MM.1S (cell line): ENCODE data around the gene CEP104.

Experiments
- DNase-seq: peaks from one replicate; pipeline ENCODE4 v3.0.0-alpha.2; 2015
- H2AFZ ChIP-seq: fragments of 300-600 bp; sonication (generic); 2 replicates; pipeline ENCODE4 v1.6.0; 2016; ENCODE audit warnings: antibody characterized with exemption, low read length
- H3F3A ChIP-seq: fragments of 300-600 bp; sonication (generic); 2 replicates; pipeline ENCODE4 v1.6.1; 2016; ENCODE audit warnings: mild to moderate bottlenecking, antibody characterized with exemption, low read length, moderate library complexity, mixed read lengths; ENCODE audit not compliant: insufficient read depth
- H3K27ac ChIP-seq: fragments of 300-600 bp; sonication (generic); 2 replicates; pipeline ENCODE4 v1.5.1; 2016; ENCODE audit warnings: mild to moderate bottlenecking, low read length
- H3K27me3 ChIP-seq: fragments of 300-600 bp; sonication (generic); replicated peaks from 2 replicates; pipeline ENCODE4 v1.6.0; 2016; ENCODE audit warnings: low read length; ENCODE audit not compliant: insufficient read depth
- H3K36me3 ChIP-seq: fragments of 300-600 bp; sonication (generic); replicated peaks from 2 replicates; pipeline ENCODE4 v1.6.1; 2016; ENCODE audit warnings: mild to moderate bottlenecking, low read length, mixed read lengths; ENCODE audit not compliant: insufficient read depth
- H3K4me1 ChIP-seq: fragments of 300-600 bp; sonication (generic); 2 replicates; pipeline ENCODE4 v1.6.1; 2016; ENCODE audit warnings: low read length, mixed read lengths
- H3K4me2 ChIP-seq: fragments of 300-600 bp; sonication (generic); 2 replicates; pipeline ENCODE4 v1.6.0; 2016; ENCODE audit warnings: low read depth, low read length
- H3K4me3 ChIP-seq: fragments of 300-600 bp; sonication (generic); 2 replicates; pipeline ENCODE4 v1.5.1; 2016; ENCODE audit warnings: low read length, mixed read lengths
- H3K79me2 ChIP-seq: fragments of 300-600 bp; sonication (generic); 2 replicates; pipeline ENCODE4 v1.6.1; 2016; ENCODE audit warnings: mixed run types, low read length, mixed read lengths
- H3K9ac ChIP-seq: fragments of 300-600 bp; sonication (generic); 2 replicates; pipeline ENCODE4 v1.6.1; 2016; ENCODE audit warnings: low read length, mixed read lengths
- H3K9me2 ChIP-seq: fragments of 300-600 bp; sonication (generic); replicated peaks from 2 replicates; pipeline ENCODE4 v1.6.1; 2016; ENCODE audit warnings: mild to moderate bottlenecking, low read length, mixed read lengths; ENCODE audit not compliant: insufficient read depth
- H3K9me3 ChIP-seq: fragments of 300-600 bp; sonication (generic); replicated peaks from 2 replicates; pipeline ENCODE4 v1.6.1; 2016; ENCODE audit warnings: mild to moderate bottlenecking, low read length, mixed read lengths; ENCODE audit not compliant: insufficient read depth
- H4K20me1 ChIP-seq: fragments of 300-600 bp; sonication (generic); 2 replicates; pipeline ENCODE4 v1.6.1; 2016; ENCODE audit warnings: mild to moderate bottlenecking, low read length, moderate library complexity, mixed read lengths; ENCODE audit not compliant: insufficient read depth
- EZH2 ChIP-seq: fragments of 300-600 bp; sonication (generic); optimal IDR thresholded peaks from 2 replicates; pipeline ENCODE3; 2017; ENCODE audit warnings: low read depth, mild to moderate bottlenecking, antibody characterized with exemption, low read length, mixed read lengths
- EZH2phosphoT487 ChIP-seq: fragments of 300-600 bp; sonication (generic); IDR thresholded peaks from 2 replicates; pipeline ENCODE4 v1.6.1; 2018; ENCODE audit warnings: antibody characterized with exemption, low read length
- TF ChIP-seq, protein P1 (sequence below): fragments of 300-600 bp; sonication (generic); IDR thresholded peaks from 2 replicates; pipeline ENCODE4 v1.5.1; 2016; ENCODE audit warnings: antibody characterized with exemption, low read length, mixed read lengths

The CEP104 gene

DNA sequence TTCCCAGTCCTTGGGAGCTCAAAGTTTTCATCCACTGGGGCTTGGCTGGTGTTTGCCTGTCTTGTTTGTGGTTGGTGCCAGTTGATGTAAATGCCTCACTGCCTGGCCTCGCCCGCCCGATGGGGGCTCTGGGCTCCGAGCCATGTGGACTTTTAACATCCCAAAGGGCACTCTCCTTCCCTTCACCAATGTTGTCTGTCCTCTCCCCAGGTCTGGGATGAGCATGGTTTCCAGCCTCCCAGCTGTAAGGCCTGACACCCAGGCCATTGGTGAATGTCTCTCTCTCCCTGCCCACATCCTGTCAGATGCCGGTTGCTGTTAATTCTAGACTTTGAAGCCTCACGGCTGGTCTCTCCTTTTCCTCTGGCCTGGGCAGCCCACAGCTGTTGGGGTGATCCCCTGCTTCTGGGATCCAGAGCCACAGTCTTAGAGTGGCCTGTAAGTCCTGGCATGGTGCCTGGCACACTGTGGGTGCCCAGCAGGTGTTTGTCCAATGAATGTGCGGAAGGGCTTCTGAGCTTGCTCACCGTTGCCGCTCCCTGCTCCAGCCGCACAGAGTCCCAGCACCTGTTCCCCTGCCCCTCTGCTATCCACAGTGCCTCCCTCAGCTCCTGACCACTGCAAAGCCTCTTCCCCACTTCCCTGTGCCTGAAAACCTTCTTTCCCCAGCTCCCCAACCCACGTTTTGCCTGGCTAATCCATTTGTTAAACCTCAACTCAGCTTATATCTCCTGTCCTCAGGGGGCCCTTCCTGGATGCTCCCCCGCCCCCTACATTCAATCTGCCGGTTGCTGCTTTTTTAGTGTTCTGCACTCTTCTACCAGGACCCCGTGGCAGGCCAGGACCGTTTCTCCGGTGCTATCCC, 46.4 kb upstream of the CEP104 start:
- Histone ChIP-seq H3K27ac (no peak overlapping the region), H3K4me1 (0 out of 2 replicates have a peak, but pooled peaks cover 7% of the 10 kb centered on the region)

DNA sequence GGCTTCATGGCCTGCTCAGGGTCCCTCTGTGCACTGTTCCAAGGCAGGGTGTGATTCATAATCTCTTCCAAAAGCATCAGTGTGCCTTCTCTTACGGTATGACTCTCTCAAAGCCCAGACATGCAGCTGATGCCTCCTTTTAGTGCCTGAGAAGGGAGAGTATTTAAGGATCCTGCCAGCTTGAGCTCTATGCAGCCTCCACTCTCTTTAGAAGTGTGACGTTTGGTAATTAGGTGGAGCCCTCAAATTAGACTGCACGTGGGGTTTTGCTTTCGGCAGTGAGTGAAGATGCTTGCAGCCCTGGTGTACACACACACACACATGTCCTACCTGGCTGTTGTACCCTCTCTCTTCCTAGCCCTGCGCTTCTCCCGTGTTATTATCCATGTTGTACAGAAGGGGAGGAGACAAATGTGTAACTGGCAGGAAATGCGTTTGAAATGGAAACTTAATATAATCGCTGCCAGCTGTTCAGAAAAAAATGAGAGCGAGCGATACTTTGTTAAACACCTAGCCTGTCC, 45.6 kb upstream of the CEP104 start:
- DNase-seq, result no peak
- Histone ChIP-seq H4K20me1 (no peaks in the 10 kb centered on the region), H3F3A (peaks cover 16% of the 10 kb centered on the region; the same call in 1 of the 2 replicates), H3K9me3 (no peaks in the 10 kb centered on the region), H3K4me1 (0 out of 2 replicates have a peak, but pooled peaks cover 7% of the 10 kb centered on the region), H3K27me3 (no peaks in the 10 kb centered on the region), H3K4me3 (no peak overlapping the region), H3K27ac (no peak overlapping the region), H3K9ac (no peak overlapping the region), H3K4me2 (no peak overlapping the region), H3K36me3 (no peaks in the 10 kb centered on the region), H3K9me2 (no peaks in the 10 kb centered on the region), H3K79me2 (peaks cover 26% of the 10 kb centered on the region), H2AFZ (no peak overlapping the region)
- TF ChIP-seq EZH2phosphoT487, result no peak
- no peak for TF ChIP-seq EZH2
- TF ChIP-seq, protein P1, sequence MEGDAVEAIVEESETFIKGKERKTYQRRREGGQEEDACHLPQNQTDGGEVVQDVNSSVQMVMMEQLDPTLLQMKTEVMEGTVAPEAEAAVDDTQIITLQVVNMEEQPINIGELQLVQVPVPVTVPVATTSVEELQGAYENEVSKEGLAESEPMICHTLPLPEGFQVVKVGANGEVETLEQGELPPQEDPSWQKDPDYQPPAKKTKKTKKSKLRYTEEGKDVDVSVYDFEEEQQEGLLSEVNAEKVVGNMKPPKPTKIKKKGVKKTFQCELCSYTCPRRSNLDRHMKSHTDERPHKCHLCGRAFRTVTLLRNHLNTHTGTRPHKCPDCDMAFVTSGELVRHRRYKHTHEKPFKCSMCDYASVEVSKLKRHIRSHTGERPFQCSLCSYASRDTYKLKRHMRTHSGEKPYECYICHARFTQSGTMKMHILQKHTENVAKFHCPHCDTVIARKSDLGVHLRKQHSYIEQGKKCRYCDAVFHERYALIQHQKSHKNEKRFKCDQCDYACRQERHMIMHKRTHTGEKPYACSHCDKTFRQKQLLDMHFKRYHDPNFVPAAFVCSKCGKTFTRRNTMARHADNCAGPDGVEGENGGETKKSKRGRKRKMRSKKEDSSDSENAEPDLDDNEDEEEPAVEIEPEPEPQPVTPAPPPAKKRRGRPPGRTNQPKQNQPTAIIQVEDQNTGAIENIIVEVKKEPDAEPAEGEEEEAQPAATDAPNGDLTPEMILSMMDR, result no peak

More for the DNA sequence above, 46.4 kb upstream of the CEP104 start:
- no peak for TF ChIP-seq EZH2phosphoT487
- TF ChIP-seq, protein P1, result no peak
- TF ChIP-seq EZH2, result no peak
- no peak overlapping the region for H3K4me2 ChIP-seq
- H3K36me3 ChIP-seq, result no peaks in the 10 kb centered on the region
- no peaks in the 10 kb centered on the region for H3K9me3 ChIP-seq
- H3K27me3 ChIP-seq, result no peaks in the 10 kb centered on the region
- H3K9ac ChIP-seq, result no peak overlapping the region
- peaks cover 16% of the 10 kb centered on the region; the same call in 1 of the 2 replicates for H3F3A ChIP-seq
- no peaks in the 10 kb centered on the region for H3K9me2 ChIP-seq
- no peaks in the 10 kb centered on the region for H4K20me1 ChIP-seq
- no peak overlapping the region for H2AFZ ChIP-seq
- H3K4me3 ChIP-seq, result no peak overlapping the region
- DNase-seq, result no peak
- peaks cover 19% of the 10 kb centered on the region for H3K79me2 ChIP-seq

DNA sequence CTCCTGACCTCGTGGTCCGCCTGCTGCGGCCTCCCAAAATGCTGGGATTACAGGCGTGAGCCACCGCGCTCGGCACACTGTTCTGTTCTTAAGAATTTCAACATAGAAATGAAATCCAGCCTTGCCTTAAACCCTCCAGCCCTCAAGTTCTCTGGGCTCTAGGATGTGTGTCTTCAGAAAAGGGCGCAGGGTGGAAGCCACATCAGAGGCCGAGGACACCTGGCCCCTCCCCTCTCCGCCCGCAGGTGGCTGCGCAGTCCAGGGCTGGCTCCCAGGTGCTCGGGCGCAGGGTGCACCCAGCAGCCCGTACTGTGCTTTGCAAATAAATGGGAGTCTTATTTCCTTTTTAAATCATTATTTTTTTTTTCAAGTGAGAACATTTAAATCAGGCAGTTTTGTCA, 45.1 kb upstream of the CEP104 start:
- no peaks in the 10 kb centered on the region for H3K9me2 ChIP-seq
- no peak overlapping the region for H3K9ac ChIP-seq
- H3K4me3 ChIP-seq, result no peak overlapping the region
- no peak overlapping the region for H2AFZ ChIP-seq
- H3K36me3 ChIP-seq, result no peaks in the 10 kb centered on the region
- no peaks in the 10 kb centered on the region for H3K9me3 ChIP-seq
- TF ChIP-seq, protein P1, result no peak
- TF ChIP-seq EZH2 (no peak), EZH2phosphoT487 (no peak)
- no peaks in the 10 kb centered on the region for H4K20me1 ChIP-seq
- no peak overlapping the region for H3K4me2 ChIP-seq
- H3K27me3 ChIP-seq, result no peaks in the 10 kb centered on the region
- H3K4me1 ChIP-seq, result 0 out of 2 replicates have a peak, but pooled peaks cover 7% of the 10 kb centered on the region
- peaks cover 31% of the 10 kb centered on the region for H3K79me2 ChIP-seq
- H3F3A ChIP-seq, result peaks cover 16% of the 10 kb centered on the region; the same call in 1 of the 2 replicates
- H3K27ac ChIP-seq, result no peak overlapping the region
- DNase-seq, result no peak
